Measurements from ENCODE around the gene NCAPH2.

The NCAPH2 gene

DNA sequence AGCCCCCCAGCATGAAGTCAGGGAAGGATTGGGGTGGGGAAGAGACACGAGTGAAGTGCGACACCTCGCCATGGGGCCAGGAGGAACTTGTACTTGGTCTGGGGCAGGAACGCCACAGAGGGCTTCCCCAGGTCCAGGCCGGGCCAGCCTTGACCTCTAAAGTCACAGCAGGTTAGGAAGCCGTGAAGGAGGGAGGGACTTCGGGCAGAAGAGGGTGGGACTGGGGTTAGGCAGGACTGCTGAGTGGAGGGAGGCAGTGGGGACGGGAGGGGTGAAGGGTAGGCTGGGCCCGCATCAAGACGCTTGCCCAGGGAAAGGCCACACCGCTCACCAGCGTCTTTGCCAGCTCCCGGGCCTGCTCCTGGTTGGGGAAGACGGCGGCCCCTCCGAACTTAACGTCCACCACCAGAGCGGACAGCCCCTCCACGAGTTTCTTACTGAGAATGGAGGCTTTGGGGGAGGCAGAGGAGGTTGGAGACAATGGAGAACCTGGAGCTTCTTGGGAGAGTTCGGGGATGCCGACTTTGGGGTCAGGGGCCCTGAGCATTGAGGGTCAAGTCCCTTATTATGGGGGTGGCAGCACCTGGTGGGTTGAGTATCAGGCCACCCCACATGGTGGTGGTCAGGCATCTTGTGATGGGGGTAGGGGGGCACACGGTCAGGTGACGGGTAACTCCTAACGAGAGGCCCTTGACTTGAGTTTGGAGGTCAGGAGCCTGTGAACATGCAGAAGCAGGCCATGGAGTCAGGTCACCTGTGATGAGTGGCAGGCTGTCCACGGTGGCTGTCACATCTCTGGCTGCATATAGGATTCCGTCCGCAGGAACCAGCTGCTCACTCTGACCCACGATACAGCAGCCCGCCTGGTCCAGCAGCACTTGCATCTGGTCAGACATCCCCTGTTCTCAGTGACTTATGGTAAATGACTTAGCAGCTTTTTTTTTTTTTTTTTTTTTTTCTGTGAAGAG is 19.1 kb downstream of the NCAPH2 start:
- H3K27ac ChIP-seq (ENCODE audit: low read depth, low read length), result peak overlapping the region; percentile 83
- peaks cover 36% of the 10 kb centered on the region for H3K4me1 ChIP-seq (ENCODE audit: control insufficient read depth, low read length)
- H4K20me1 ChIP-seq (ENCODE audit: control insufficient read depth, insufficient read depth, low read depth, low read length), result no peaks in the 10 kb centered on the region
- H3F3A ChIP-seq (ENCODE audit: control insufficient read depth, insufficient read depth), result peaks cover 21% of the 10 kb centered on the region
- TF ChIP-seq CTCF (IDR thresholded peaks at IDR 0.05; ENCODE audit: low read depth, low read length, poor library complexity, severe bottlenecking), result no peak
- TF ChIP-seq EZH2phosphoT487 (IDR thresholded peaks at IDR 0.05; ENCODE audit: borderline replicate concordance, low read length), result no peak
- no peaks in the 10 kb centered on the region for H3K9me3 ChIP-seq (ENCODE audit: control insufficient read depth, insufficient read depth, low read length)
- H3K4me2 ChIP-seq (ENCODE audit: low read length), result peak overlapping the region; percentile 97
- H3K4me3 ChIP-seq (ENCODE audit: low read length), result peak overlapping the region; percentile 93
- H3K36me3 ChIP-seq (ENCODE audit: control insufficient read depth, low read length), result peaks cover 34% of the 10 kb centered on the region
- peaks cover 50% of the 10 kb centered on the region for H3K79me2 ChIP-seq (ENCODE audit: control insufficient read depth, low read length)
- H3K27me3 ChIP-seq (ENCODE audit: control insufficient read depth, low read length), result no peaks in the 10 kb centered on the region
- H3K9me2 ChIP-seq (replicated peaks; ENCODE audit: control insufficient read depth, low read length), result no peaks in the 10 kb centered on the region

GRCh38 chr22:50527921-50528681 is 20.1 kb downstream of the NCAPH2 start:
- H3K27ac ChIP-seq (ENCODE audit: low read depth, low read length), result no peak overlapping the region
- no peak overlapping the region for H3K4me2 ChIP-seq (ENCODE audit: low read length)
- TF ChIP-seq EZH2phosphoT487 (IDR thresholded peaks at IDR 0.05; ENCODE audit: borderline replicate concordance, low read length), result no peak
- TF ChIP-seq CTCF (IDR thresholded peaks at IDR 0.05; ENCODE audit: low read depth, low read length, poor library complexity, severe bottlenecking), result no peak
- peaks cover 46% of the 10 kb centered on the region for H3K79me2 ChIP-seq (ENCODE audit: control insufficient read depth, low read length)
- H3K27me3 ChIP-seq (ENCODE audit: control insufficient read depth, low read length), result no peaks in the 10 kb centered on the region
- no peaks in the 10 kb centered on the region for H3K9me3 ChIP-seq (ENCODE audit: control insufficient read depth, insufficient read depth, low read length)
- H3K4me1 ChIP-seq (ENCODE audit: control insufficient read depth, low read length), result peaks cover 46% of the 10 kb centered on the region
- no peaks in the 10 kb centered on the region for H3K9me2 ChIP-seq (replicated peaks; ENCODE audit: control insufficient read depth, low read length)
- peaks cover 27% of the 10 kb centered on the region for H3F3A ChIP-seq (ENCODE audit: control insufficient read depth, insufficient read depth)
- H3K36me3 ChIP-seq (ENCODE audit: control insufficient read depth, low read length), result peaks cover 24% of the 10 kb centered on the region
- H3K4me3 ChIP-seq (ENCODE audit: low read length), result no peak overlapping the region
- H4K20me1 ChIP-seq (ENCODE audit: control insufficient read depth, insufficient read depth, low read depth, low read length), result no peaks in the 10 kb centered on the region

- Histone ChIP-seq H3K4me1 (ENCODE audit: control insufficient read depth, low read length) (peaks cover 50% of the 10 kb centered on the region), H3F3A (ENCODE audit: control insufficient read depth, insufficient read depth) (peaks cover 32% of the 10 kb centered on the region), H3K27ac (ENCODE audit: low read depth, low read length) (no peak overlapping the region), H4K20me1 (ENCODE audit: control insufficient read depth, insufficient read depth, low read depth, low read length) (no peaks in the 10 kb centered on the region), H3K9me2 (replicated peaks; ENCODE audit: control insufficient read depth, low read length) (no peaks in the 10 kb centered on the region), H3K36me3 (ENCODE audit: control insufficient read depth, low read length) (peaks cover 16% of the 10 kb centered on the region), H3K27me3 (ENCODE audit: control insufficient read depth, low read length) (no peaks in the 10 kb centered on the region), H3K4me3 (ENCODE audit: low read length) (no peak overlapping the region), H3K9me3 (ENCODE audit: control insufficient read depth, insufficient read depth, low read length) (no peaks in the 10 kb centered on the region), H3K79me2 (ENCODE audit: control insufficient read depth, low read length) (peaks cover 38% of the 10 kb centered on the region), H3K4me2 (ENCODE audit: low read length) (no peak overlapping the region)
- no peak for TF ChIP-seq CTCF (IDR thresholded peaks at IDR 0.05; ENCODE audit: low read depth, low read length, poor library complexity, severe bottlenecking)
- no peak for TF ChIP-seq EZH2phosphoT487 (IDR thresholded peaks at IDR 0.05; ENCODE audit: borderline replicate concordance, low read length)
These were observed 20.8 kb downstream of the NCAPH2 start for GRCh38 chr22:50528682-50529415.
